PFSK-1 (cell line): ENCODE measurements around the gene CXCL16.

Experiments
- FOXP2 ChIP-seq: optimal IDR thresholded peaks from 2 replicates; pipeline ENCODE3; 2011; ENCODE audit warnings: borderline replicate concordance, control low read depth, inconsistent platforms; ENCODE audit not compliant: insufficient read depth; ENCODE audit errors: extremely low read length, extremely low read depth
- POLR2AphosphoS5 ChIP-seq: IDR thresholded peaks from 2 replicates; pipeline ENCODE4 v1.6.1; 2012; ENCODE audit warnings: low read depth, mild to moderate bottlenecking, control low read depth, low read length, moderate library complexity
- SIN3A ChIP-seq: IDR thresholded peaks from 2 replicates; pipeline ENCODE4 v1.6.1; 2012; ENCODE audit warnings: mild to moderate bottlenecking, low read length, moderate library complexity, borderline replicate concordance; ENCODE audit not compliant: insufficient read depth
- TF ChIP-seq, protein P1 (sequence below), 2 experiments: IDR thresholded peaks; 2 replicates each; pipeline versions ENCODE4 v1.6.1 to v1.8.0; 2011 to 2012; ENCODE audit warnings: low read depth in 2 of 2, low read length in 2 of 2, control low read depth in 1 of 2, inconsistent platforms in 1 of 2, mild to moderate bottlenecking in 1 of 2, moderate library complexity in 1 of 2; ENCODE audit not compliant: insufficient read depth in 1 of 2

DNA sequence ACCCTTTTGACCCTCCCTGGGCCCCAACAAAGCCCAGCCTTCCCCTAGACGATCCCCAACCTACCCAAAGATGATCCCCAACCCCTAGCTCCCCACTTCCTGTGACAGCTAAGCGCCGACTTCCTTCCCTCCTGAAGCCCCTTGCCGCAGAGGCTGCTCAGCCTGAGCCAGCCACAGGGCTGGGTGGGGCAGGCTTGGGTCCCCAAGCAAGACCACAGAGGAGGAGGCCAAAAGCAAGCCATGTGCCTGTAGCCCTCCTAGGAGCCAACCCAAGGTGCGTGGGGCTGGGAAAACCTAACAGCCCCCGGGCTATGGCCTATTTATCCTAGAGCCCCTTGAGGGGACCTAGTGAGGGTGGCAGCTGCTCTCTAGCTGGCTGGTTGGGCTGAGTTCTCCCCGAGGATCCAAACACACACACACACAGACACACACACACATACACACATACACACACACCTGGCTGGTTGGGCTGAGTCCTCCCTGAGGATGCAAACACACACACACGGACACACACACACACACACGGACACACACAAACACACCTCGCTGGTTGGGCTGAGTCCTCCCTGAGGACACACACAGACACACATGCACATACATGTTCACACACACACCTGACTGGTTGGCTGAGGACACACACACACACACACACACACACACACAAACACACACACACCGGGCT lies 24.5 kb downstream of the CXCL16 start:
- TF ChIP-seq, protein P1, sequence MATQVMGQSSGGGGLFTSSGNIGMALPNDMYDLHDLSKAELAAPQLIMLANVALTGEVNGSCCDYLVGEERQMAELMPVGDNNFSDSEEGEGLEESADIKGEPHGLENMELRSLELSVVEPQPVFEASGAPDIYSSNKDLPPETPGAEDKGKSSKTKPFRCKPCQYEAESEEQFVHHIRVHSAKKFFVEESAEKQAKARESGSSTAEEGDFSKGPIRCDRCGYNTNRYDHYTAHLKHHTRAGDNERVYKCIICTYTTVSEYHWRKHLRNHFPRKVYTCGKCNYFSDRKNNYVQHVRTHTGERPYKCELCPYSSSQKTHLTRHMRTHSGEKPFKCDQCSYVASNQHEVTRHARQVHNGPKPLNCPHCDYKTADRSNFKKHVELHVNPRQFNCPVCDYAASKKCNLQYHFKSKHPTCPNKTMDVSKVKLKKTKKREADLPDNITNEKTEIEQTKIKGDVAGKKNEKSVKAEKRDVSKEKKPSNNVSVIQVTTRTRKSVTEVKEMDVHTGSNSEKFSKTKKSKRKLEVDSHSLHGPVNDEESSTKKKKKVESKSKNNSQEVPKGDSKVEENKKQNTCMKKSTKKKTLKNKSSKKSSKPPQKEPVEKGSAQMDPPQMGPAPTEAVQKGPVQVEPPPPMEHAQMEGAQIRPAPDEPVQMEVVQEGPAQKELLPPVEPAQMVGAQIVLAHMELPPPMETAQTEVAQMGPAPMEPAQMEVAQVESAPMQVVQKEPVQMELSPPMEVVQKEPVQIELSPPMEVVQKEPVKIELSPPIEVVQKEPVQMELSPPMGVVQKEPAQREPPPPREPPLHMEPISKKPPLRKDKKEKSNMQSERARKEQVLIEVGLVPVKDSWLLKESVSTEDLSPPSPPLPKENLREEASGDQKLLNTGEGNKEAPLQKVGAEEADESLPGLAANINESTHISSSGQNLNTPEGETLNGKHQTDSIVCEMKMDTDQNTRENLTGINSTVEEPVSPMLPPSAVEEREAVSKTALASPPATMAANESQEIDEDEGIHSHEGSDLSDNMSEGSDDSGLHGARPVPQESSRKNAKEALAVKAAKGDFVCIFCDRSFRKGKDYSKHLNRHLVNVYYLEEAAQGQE (IDR thresholded peaks at IDR 0.05; ENCODE audit: insufficient read depth in 1 of 2, low read depth in 2 of 2, low read length in 2 of 2): no peak
- TF ChIP-seq POLR2AphosphoS5 (no peak), FOXP2 (no peak), SIN3A (no peak)
